GM12801 (cell line): ENCODE data around the gene RNF26.

Source experiments
- CTCF ChIP-seq: IDR thresholded peaks from one replicate; pipeline ENCODE4 v1.5.1; 2011; ENCODE audit warnings: control low read depth; ENCODE audit not compliant: insufficient read length; ENCODE audit errors: extremely low read depth

The RNF26 gene

GRCh38 chr11:119381181-119381988 is 47.1 kb downstream of the RNF26 start, which contains the start of gene USP2:
Gene USP2 (minus strand): TSS chr11:119381690. CDS start chr11:119373480, 8,210 bp downstream.
- no peak for TF ChIP-seq CTCF

- no peak for TF ChIP-seq CTCF
These were observed 47.8 kb downstream of the RNF26 start for GRCh38 chr11:119382101-119382500.

GRCh38 chr11:119384332-119384731 is 50.0 kb downstream of the RNF26 start:
- TF ChIP-seq CTCF, result no peak
